NCI-H2029 treated with DMSO at 0.1 percent for 48 hours (cell line): ENCODE measurements around the gene HAGH.
"Not testable (repeated sequence)": the region's sequence is repeated elsewhere in the genome, so short reads cannot be mapped to it uniquely, and the experiment has no call there.

Experiments used
- DNase-seq: peaks from one replicate; lab custom pipeline; 2025; lab: John Stamatoyannopoulos, UW

Gene HAGH

DNA sequence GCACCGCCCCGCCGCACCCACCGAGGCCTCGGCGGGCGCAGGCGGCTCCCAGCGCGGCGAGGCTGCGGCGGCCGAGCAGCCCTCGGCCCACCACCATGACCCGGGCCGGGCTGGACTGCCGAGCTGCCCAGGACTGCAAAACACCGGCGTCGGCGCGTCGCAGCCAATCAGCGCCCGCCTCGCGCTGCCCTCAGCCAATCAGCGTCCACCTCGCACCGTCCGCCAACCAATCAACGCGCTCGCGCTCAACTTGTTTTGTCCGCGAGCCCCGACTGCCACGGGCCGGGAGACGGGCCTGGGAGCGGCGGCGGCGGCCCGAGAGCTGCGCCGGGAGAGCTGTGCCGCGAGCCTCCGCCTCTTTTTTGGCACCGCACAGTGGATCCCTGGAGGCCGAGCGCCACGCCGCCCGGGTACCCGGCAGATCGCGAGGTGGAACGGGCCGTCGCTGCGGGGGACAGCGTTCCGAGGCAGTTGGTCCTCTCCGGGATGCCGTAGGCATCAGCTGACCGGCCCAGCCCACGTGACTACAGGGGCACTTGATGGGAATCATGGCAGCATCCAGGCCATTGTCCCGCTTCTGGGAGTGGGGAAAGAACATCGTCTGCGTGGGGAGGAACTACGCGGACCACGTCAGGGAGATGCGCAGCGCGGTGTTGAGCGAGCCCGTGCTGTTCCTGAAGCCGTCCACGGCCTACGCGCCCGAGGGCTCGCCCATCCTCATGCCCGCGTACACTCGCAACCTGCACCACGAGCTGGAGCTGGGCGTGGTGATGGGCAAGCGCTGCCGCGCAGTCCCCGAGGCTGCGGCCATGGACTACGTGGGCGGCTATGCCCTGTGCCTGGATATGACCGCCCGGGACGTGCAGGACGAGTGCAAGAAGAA lies at the start of gene HAGH, which contains the start of gene FAHD1:
Gene HAGH, minus strand, starts transcription at position 135 of the 883 bp plus-strand sequence. Its CDS starts 38 bp downstream, at position 97.
Gene FAHD1, plus strand, starts transcription at position 516 of the 883 bp plus-strand sequence. Its CDS starts 33 bp downstream, at position 549.
- DNase-seq, result peak; percentile 78

DNA sequence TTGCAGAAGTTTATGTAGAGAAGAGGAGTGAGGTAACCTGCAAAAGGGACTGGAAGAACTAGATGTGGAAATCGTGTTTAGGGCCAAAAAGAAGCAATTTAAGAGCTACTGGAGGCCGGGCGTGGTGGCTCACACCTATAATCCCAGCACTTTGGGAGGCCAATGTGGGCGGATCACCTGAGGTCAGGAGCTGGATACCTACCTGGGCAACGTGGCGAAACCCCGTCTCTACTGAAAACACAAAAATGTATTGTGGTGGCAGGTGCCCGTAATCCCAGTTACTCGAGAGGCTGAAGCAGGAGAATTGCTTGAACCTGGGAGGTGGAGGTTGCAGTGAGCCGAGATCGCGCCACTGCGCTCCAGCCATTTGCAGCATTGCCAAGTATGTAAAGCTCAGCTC lies 49.4 kb upstream of the HAGH start:
- DNase-seq, result not testable (repeated sequence)

DNA sequence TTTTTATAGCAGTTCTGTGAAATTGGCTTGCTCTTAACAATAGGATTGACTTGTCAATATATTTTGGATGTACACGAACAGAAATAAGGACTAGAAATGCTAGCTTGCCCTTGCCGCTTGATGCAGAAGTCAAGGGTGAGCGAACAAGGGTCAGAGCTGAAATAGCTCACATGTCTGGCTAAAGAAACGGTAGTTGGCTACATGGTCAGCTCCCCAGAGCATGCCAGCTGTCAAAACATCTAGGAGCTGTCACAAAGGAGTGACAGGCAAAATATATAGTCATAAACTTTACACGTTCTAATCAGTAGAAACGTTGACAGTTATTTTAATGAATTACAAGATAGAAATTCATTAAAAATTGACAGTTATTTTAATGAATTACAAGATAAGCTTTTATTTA lies 48.2 kb upstream of the HAGH start:
- DNase-seq, result no peak

DNA sequence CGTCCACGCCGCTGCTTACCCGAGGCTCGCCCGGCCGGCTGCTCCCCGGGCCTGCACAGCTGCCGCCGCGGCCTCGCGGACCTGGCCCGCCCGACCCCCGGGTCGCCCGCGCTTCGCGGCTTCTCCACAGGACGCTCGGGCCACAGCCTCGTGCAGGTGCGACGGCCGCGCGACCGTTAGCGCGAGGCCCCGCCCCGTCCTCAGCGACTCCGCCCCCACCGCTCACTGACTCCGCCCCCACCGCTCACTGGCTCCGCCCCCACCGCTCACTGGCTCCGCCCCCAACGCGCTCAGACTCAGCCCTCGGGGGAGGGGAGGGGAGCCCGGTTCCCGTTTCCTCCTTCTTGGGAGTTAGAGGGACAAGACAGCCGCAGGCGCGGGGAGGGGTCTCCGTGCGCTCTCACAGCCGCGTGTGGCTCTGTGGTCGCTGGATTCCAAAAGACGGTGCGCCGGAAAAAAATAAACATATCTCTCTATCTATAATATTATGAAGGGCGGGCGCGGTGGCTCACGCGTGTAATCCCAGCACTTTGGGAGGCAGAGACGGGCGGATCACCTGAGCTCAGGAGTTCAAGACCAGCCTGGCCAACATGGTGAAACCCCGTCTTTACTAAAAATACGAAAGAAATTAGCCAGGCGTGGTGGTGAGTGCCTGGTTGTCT lies 45.5 kb upstream of the HAGH start, which contains the start of gene MEIOB:
Gene MEIOB, minus strand, starts transcription at position 191 of the 662 bp plus-strand sequence. CDS start 3,989 bp downstream, outside the sequence.
- no peak for DNase-seq

- peak; percentile 42 for DNase-seq
Measured at GRCh38 chr16:1870365-1871082, 43.9 kb upstream of the HAGH start.

GRCh38 chr16:1865902-1866690 lies 39.5 kb upstream of the HAGH start:
- DNase-seq, result no peak

DNA sequence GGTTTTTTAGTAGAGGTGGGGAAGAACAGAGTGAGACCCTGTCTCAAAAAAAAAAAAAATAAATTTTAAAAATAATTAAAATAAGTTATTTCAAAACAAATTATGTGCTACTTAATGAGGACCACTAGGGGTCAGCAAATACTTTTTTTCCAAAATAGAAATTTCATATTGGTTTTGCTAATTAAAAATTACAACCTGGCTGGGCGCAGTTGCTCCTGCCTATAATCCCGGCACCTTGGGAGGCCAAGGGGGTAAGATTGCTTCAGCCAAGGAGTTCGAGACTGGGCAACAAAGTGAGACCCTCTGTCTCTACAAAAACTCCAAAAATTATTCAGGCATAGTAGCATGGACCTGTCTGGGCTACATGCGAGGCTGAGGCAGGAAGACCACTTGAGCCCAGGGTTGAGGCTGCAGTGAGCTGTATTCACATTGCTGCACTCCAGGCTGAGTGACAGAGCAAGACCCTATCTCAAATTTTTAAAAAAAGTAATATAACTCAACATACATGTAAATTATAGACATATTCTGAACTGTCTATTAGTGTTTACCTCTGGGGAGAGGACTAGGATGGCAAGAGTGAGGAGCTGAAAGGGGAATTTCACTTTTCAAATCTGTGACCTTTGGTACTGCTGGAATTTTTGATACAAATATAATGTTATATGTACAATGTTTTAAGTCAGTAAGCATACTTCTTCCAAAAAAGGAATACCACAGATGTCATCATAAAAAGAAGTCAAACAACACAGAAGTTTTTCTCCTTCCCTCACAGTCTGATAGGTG lies 37.2 kb upstream of the HAGH start:
- DNase-seq, result no peak

DNA sequence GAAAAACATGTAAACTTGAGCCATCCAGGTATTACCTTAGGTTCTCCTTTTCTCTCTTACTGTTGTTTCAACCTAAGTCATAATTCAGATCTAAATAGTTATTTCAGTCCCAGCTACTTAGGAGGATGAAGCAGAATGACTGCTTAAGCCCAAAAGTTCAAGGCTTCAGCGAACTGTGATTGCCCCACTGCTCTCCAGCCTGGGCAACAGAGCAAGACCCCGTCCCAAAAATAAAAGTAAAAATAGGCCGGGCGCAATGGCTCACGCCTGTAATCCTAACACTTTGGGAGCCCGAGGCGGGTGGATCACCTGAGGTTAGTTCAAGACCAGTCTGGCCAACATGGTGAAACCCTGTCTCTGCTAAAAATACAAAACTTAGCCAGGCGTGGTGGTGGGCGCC lies 35.8 kb upstream of the HAGH start:
- no peak for DNase-seq

- DNase-seq, result no peak
Measured at GRCh38 chr16:1861730-1862129, 35.1 kb upstream of the HAGH start.

- no peak for DNase-seq
Measured at GRCh38 chr16:1859650-1860049, 33.0 kb upstream of the HAGH start.

- no peak for DNase-seq
Measured at GRCh38 chr16:1858189-1858865, 31.7 kb upstream of the HAGH start.

DNA sequence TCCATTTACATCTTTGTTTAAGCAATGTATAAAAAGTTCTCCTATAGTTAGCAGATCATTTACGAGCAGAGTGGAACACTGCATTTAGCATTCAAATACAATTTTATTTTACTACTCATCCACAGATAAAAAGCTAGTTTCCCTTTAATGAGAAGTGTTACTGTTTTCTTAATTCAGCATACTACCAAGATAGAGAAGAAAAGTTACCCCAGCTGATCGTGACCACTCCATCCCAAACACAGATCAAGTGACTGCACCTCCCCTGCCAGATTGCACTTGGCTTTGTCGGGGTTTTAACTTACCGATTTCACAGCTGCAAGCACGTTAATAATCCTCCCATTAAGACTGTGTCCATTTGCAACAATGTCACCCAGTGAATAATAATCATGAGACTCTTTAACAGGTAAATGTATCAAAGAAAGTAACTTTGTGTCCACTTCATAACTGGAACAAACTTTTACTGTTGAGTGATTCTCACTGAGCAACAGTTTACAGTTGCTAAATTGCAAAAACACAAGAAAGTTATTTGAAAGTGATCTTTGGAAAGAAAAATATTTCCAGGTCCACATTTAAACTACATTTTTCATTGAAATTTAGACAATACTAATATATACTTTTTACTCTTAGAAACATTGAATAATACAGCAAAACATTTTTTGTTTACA lies 30.9 kb upstream of the HAGH start:
- no peak for DNase-seq

DNA sequence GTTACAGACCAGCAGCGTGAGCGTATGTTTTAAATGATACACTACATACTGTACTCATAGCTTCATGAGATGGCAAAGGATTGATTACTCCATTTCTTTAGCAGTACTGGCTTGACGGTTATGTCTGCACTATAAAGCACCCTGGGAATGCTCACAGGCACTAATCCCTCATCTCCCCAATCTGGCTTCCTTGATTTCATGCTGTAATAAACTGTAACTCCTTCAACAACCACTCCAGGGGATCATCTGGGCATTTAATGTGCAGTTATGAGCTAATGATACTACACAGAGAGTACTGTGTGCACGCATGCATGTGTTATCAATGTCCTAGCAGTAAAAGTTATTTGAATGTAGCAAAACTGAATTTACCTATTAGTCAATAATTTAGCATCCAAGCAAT lies 25.2 kb upstream of the HAGH start:
- no peak for DNase-seq

DNA sequence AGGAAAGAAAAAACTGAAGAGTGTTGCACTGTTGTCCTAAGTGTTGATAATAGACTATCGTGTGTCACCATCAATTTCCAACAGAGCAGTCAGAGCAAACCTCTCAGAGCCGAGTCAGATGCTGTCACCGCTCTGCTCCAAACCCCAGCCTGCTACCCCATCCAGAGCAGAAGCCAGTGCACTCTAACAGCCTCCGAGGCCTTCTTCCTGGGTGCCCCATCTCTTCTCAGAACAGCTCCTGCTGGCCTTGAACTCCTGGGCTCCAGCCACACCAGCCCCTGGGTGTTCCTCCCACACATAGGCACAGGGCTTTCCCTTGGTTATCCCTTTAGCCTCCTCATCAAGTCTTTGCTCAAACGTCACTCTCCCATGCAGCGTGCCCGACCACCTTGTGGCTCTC lies 24.4 kb upstream of the HAGH start:
- DNase-seq, result no peak

- no peak for DNase-seq
Measured at GRCh38 chr16:1846416-1846815, 19.8 kb upstream of the HAGH start.

DNA sequence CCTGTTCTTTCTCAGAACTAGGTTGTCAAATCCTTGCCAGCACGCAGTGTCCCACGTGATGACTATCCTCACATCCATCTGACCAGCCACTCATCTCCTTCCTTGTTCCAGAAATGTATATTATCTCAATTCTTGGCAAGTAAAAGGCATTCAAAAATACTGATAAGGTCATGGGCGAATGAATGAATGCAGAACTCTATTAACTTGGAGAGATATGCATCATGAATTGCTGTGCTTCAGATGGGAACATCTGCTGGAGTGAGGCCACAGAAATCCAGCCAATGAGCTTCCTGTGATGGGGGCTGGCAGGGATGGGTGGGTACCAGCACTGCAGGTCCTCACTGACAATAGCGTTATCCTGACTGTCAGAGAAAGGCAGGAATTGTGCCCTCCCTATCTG lies 19.4 kb upstream of the HAGH start:
- no peak for DNase-seq

DNA sequence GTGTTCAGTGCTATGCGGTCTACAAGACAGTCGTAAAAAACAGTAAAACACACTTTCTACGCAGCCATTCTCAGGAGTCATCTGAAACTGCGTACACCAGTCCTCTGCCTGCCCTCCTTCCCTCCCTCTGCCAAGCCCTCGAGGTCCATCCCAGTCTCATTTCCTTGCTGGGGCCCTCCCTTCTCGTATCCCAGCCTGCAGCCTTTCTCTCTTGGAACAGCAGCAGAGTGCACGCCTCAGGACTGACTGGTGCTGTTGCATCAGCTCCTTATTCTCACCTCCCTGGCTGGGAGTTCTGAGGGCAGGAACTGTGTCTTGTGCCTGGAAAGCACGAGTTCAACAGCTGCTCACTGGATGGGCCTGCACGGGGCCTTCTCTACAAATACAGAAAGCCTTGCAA lies 12.9 kb upstream of the HAGH start:
- DNase-seq, result no peak

DNA sequence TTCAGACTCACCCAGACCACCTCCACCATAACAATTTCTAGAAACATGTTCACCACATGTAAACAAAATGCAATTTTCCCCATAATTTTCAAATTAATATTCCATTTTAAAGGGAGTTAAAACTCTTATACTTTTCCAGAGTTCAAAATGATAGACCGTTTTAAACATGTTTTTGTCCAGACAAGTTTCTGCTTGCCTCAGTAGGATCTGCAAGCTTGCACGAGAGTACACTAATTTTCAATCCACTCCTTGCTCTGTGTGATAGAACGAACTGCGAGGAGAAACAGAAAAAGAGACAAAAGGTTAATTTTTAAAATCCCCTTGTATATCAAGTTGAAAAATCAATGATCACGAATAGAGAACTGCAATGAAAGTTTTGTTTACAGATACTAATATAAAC lies 7.5 kb upstream of the HAGH start:
- no peak for DNase-seq

DNA sequence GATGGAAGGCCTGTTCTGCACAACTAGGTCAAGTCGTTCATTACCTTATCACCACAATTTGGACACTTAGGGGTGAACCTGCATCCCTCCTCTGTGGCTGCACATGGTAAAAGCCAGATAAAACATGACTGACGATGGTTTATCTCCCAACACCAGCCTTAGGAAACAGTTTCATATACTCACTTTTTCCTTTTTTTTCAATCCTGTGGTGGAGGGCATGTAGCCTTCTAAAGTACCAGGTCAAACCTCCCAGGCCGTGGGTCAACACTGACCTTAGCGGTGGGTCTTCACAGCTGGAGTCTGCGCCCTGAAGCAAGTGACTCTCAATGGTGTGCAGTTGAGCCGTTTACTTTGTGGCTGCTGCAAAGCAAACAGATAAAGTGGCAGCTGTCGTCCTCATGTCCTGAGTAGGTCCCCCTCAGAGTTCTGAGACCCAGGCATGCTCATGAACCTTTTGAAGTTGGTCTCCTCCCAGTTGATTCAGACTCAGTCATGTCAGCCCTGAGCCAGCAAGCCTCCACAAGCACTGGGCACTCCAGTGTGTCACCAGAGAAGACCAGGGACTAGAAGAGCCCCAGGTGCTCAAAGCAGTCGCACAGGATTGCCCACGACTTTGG lies 6.3 kb upstream of the HAGH start:
- no peak for DNase-seq
